Measurements from ENCODE around the gene DCTN2.

DCTN2 gene

DNA sequence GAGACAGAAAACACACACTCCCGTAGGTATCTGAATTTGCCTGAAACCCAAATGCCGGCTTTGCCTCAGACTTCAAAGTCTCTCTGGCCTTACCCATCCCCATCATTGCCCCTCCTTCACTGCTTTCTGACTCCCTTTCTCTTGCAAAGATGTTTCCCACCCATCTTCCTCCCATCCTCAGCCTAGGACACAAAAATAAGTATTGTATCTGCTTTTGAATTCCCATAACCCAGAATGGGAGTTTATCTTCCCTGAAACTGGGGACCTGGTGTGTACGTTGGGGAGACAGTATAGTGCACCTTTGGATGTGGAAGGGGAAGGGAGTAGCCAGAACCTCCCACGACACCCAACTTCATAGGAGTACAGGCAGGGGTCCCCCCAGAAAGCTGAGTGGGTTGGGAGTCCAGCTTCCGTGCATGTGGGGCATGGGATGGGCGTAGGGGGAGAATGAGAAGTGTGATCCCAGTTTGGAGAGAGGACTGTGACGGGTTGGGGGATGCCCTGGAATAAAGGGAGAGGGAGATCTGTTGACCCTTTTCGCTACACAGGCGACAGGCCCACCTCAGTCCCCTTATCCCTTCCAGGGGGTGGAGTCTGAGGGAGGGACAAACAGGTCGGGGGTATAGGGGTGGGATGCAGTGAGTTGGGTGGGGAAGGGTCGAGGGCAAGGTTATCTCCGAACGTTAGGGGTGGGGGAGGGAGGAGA lies 2.4 kb upstream of the DCTN2 start:
- no peak for DNase-seq

DNA sequence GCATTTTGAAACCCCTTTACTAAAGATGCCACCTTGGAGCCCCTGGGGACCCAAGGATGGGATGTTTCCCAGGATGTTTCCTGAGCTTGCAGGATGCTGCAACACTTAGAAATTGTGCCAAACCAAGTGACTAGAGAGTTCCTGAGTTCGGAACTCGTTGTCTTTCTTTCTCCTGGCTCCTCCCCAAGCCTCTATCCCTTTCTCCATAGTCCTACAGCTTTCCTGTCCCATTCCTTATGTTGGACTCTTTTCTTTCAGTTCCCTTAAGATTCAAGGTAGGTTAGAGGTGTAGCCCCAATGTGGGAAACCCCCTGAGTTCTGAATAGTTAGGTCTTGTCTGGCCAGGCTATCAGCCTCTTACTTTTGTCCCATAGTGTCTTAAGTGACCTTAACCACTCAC lies 1.5 kb upstream of the DCTN2 start:
- no peak for DNase-seq

DNA sequence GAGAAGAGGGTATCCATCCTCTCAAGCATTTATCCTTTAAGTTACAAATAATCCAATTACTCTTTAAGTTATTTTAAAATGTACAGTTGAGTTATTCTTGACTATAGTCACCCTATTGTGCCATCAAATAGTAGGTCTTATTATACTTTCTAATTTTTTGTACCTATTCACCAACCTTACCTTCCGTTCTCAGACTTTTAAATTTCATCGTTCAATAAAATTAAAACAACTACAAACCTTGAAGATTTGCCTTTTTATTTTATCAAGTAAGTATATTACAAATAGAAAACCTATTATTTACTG lies 972 bp upstream of the DCTN2 start:
- no peak for DNase-seq

DNA sequence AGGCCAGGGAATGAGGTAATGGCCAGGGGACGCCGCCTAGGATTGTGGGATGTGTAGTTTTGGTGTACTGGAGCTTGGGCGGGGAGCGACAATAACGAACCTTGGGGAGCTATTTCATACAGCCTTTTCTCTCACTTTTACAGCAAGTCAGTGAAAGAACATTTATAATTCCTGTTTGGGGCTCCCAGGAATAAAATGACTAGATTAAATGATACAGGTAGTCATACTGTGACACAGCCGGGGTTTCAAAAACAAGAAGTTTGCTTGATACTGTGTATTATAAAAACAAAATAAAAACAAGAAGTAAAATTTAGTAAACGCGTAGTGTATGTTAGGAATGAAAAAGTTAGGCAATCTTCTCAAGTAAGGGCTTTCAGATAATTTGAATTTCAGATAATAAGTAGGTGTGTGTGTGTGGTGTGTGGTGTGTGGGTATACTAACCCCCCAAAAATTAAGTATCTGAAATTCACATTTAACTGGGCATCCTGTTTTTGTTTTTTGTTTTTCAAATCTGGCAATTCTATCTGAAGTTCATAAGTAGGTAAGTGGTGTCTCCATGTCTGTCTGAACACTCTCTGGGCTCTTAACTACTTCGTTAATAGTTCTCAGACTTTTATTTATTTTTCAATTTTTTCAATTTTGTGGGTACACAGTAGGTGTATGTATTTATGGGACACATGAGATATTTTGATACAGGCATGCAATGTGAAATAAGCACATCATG lies 458 bp upstream of the DCTN2 start:
- no peak for DNase-seq

DNA sequence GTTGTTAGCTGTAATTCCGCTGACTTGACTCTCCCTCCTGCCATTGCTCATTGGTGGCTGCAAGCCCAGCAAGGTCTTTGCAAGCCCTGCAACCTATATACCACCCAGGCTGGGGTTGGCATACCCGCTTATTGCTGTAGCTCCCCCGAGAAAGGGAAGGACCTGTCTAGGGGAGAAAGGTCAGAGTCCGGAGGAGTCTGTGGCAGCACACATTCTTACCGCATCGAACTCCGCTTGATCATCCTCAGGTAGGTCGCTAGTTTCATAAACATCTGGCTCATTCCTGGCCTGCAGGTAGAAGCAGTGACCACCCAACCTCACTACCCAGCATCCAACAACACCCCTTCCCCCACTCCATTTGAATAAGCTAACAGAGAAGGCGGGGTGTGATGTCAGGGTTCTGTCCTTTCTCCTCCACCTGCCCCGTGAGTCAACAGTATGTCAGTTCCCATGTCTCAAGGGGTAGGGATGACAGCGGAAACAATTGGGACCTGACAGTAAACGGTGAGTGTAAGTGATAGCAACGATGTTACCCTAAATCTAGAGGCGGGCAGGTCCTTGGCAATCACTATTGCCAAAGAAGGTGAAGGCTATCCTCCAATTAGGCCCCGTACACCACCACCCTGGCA lies 1.1 kb downstream of the DCTN2 start:
- DNase-seq, result no peak

DNA sequence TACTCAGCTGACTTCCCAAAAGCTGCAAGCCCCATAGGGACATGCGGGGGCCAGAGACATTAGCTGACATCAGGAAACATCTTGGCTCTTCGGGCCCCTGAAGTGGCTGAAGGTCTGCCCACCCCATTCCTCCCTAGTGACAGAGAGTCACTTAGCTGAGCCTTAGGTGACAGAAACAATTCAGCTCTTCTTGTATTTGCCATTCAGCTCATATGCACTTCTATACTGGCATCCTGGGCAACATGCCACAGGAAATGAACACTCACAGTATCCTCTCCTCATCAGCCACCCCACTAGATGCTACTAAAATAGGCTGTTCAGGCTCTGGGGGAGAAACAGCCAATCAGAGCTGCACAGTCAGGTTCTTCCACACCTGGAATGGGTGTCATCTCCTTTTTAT lies 3.4 kb downstream of the DCTN2 start:
- no peak for DNase-seq

DNA sequence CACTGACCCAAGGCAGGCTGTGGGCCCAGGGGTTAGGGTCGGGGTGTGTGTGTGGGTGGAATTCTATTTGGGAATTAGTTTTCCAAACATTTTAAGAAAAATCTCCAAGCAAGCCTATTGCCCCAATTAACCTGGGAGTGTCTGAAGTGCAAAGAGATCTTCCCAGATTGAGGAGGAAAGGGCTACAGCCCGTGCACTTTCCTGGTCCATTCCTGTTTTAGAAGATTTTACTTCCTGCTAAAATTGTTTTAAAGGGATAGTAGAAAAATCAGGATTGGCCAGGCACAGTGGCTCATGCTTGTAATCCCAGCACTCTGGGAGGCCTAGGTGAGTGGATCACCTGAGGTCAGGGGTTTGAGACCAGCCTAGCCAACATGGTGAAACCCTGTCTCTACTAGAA lies 5.3 kb downstream of the DCTN2 start:
- DNase-seq, result no peak

DNA sequence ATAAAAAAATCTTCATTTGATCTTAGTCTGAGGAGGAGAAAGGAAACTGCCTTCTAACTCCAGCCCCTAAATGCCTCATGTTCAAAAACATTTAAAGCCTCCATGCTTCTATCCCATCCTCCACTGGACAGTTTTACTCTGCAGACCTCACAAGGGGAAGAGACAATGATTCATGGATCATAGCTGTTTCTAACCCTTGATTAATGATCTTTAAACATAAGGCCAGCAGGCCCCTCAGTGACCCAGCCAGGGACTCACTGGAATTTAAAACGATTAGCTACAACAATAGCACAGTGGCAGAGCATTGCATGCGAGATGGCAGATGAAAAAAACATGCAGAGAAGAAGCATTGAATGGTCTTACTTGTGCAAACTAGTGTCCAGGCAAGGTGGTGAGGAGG lies 6.0 kb downstream of the DCTN2 start:
- DNase-seq, result no peak

DNA sequence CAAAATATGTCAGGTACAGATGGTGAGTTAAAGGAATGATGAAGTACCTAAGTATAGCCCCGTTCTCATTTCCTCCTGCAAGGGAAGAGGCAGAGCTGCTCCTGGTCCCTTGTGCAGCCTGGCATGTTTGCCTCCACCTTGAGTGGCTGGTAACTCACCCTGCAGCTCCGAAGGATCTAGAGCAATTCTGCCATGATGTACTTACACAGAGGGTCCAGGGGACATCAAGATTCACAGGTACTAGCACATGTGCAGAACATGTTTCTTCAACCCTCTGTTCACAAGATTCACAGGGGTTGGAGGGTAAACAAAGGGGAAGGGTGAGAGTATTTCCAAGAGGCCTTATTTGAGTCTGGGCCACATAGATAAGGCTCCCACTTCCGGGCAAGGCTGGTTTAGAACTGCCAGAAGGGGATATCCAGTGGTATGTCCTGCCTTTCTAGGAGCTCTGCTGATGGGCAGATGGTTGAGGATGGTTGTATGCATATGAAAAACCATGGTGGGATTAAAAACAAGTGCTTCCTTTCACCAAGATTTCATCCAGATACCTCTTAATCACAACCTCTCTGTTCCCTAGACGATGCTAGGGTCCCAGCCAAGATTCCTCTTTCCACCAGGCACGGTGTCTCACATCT lies 7.7 kb downstream of the DCTN2 start:
- DNase-seq, result no peak

DNA sequence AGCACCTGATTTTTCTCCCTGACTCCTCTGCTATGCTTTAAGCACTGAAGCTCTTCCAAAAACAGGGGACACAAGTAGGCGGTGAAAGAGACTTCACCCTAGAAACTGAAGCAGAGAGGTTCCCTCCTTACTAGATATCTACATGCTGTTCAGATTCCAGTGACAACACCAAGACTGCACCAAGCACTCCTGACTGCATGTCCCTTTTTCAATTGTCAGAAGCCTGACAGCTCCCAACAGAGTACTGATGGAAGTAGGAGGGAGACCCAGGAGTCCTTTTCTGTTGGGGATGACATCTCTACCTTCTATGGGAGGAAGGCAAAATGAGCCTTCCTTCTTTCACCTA lies 10.4 kb downstream of the DCTN2 start:
- no peak for DNase-seq

DNA sequence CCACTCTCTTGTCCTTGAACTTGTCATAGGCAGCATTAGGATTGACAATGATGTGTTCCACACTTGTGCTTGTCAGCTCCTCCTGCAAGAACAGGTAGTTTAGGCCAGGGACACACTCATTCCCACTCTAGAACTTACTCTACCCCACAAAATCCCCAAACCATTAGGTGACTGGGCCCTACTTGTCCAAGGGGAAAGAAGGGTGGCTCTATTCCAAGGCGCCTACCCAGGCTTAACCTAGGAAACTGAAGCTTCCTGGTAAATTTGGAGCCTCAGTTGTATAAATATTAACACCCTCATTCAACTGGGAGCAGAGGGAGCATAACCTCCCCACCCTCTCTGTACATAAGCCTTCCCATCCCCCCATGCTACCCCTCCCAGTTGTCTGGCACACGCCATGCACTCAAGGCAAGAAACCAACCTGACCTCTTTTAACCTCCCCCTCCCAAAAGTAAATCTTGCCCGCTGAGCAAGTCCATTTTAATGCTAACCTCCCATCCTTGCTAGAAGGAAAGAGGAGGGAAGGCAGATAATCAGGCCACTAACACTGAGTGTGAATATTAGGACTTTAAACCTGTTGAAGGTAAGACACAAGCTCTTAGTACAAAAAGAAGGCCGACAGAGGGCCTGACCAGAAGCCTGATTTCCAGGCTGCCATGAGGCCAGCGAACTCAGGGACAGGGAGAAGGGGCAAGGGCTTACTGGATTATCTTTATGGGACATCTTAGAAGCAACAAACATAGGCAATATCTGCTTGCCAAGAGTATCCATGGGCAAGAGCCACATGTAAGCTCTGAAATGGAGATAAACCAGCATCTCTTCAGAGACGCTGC lies 11.0 kb downstream of the DCTN2 start:
- DNase-seq, result no peak

DNA sequence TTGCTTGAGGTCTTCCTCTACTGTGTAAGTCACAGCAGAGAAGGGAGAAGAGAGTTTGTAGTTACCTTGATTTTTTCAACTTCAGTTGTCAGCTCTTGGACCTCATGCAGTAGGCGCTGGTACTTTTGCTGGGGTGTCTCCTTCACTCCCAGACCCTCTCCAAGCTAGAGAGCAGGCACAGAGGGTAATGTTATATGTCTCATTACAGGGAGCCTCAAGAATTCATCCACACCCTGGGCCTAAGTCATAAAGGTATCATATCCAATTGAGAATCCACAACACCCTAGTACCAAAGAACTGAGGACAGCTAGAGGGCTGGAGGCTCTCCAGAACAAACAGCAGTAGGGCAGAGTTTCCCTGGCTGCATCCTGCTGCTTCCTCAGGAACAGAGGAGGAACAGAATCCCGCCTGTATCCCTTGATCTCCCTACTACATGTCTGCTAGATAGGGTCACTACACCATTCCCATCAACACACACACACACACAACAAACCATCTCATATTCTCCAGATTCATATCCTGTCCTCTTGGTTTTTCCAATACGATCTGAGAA lies 11.9 kb downstream of the DCTN2 start:
- no peak for DNase-seq

DNA sequence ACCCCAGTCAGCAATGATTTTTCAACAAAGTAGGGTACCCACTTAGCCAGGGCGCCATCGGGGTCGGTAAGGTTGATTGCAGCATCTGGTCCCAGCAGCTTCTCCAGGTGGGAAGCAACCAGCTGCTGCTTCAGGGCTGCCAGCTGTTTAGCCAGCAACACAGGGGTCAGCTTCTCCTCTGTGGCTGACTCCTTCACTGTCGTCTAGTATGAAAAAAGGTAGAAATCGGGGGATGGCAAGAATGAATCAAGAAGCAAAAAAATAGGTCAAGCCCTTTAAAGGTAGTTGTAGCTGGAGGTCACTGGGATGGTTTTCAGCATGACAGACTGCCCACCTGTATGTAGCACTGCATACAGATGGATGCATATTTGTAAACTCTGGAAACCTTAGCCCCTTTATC lies 12.7 kb downstream of the DCTN2 start:
- no peak for DNase-seq

DNA sequence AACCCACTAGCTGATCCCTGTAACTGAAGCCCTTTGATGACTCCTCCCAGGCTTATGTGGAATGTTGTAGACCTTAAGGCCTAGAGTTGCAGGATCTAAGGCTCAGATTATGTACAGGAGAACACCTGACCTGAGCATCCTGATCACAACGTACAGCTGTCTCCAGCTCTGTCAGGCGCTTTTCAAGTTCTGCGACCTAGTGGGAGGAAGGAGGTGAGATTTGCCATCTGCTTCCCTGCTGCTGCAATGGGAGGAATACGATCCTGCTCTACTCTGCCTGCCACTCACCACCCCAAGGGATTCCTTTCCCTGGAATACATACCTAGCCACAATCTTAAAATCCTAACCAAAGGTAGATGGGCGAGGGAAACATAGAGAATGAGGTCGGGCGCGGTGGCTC lies 13.9 kb downstream of the DCTN2 start:
- no peak for DNase-seq

DNA sequence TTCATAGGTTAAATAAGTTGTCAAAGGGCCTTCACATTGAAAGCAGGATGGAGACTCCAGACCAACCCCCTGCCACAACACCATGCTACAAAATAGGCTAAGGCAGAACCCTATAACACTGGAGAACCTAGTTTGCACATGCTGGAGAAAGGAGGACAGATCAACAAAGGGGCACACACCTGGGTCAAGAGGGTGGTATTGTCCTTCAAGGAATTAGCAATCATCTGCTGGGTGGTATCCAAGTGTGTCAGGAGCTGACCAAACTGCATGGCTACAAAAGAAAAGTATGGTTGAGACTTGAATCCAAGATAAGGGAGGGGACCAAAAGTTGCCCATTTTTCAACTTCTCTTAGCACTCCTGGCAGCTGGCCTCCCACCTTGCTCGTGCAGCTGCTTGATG lies 15.2 kb downstream of the DCTN2 start:
- DNase-seq, result no peak

DNA sequence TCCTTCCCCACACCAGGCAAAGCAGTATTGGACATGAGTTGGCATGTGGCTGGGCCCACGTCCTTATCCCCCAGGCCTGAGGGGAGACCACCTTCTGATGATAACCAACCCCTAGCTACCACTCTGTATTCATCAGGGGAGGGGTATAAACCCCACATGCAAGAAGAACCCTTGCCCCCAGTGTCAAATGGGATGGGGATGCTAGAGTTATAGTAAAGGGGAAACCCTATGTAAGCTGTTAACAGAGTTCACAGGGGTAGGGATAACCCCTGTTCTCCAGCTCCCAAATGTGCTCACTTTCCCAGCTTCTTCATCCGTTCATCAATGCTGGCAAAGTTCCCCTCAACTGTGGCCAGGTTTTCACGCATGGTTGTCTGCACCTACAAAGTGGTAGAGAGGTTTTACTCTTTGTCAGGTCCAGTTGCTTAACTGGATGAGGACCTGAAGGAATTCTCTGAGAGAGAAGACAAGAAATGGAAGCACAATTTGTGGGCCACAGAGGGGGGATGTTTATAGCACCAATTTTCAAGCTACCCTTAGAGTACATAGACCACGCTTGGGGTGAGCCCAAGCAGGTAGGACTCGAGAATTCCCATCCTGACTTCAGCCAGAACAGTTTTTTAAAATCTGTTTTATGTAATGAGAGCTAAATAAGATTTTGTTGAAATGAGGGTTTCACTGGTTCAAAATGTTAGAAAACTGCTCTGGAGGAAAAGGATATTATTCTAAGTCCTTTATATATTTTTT lies 16.4 kb downstream of the DCTN2 start:
- DNase-seq, result no peak

DNA sequence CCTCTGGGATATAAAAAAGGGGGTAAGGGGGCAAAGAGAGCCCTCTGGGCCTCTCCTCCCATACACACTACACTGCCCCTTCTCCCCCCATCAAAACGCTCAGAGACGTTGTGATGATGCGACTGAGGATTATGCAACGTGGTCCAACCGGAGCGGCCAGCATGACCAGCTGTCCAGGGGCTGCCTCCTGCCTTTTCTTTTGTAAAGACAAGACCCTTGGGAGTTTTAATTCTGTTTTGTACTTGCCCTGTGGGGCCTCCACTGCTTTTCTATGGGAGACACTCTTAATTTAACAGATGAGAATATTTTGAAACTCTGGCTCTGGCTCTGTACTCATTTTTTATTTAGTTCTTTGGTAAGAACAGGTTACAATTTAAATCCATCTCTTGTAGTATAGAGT lies 17.2 kb downstream of the DCTN2 start:
- DNase-seq, result no peak

DNA sequence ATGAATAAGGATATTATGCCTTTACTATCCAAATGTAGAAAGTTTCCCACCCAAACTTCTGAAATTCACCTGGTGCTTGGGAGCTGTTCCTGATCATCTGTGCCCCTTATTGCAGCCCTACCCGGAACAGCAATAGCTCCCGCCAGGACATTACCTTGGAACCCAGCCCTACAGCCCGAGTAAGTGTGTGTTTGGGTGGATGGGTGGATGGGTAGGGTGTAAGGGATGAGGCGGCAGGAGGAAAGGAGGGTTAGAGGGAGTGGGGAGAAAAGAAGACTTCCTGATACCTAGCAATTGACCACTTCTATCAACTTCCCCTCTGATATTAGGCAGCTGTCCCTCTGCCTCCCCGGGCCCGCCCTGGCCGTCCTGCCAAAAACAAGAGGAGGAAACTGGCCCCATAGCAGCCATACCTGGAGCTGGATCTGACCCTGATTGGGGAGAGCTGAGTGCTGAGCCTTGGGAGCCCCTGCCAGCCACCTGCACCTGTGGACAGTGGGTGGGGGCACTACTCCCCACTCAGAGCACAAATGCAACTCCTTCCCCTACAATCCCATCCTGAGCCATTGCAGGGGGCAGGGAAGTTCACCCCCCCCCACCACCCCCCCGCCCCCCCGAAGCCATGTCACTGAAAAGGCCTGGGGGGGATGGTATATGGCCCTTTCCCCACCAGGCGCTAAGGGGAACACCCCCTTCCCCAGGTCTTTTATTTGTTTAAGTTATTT lies 18.0 kb downstream of the DCTN2 start:
- DNase-seq, result no peak

DNA sequence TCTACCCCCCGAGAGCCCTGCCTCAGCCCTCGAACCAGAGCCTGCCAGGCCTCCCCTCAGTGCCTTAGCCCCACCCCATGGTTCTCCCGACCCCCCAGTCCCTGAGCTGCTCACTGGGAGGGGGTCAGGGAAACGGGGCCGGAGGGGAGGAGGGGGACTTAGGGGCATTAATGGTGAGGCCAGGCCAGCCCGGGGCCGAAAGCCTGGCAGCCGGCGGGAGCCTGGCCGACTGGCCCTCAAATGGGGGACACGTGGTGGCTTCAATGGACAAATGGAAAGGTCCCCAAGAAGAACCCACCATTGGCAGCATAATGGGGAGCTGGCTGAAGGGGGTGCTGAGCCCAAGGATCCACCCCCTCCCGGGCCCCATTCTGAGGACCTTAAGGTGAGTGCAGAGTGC lies 18.8 kb downstream of the DCTN2 start:
- DNase-seq, result no peak

DNA sequence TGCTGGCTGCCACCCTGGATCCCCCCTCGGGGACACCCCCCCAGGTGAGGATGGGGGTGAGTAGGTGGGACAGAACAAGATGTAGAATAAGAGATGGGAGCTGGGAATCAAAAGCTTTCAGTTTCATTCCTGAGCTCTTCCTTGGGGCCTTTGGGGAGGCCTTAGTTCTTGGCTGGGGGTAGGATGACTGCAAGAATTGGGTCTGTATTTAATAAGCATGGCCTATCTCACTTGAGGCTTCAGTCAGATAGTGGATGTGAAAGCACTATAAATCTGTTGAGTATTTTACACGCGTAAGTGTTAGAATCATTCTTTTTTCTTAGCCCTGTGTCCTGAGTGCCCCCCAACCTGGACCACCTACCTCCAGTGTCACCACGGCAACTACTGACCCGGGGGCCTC lies 19.8 kb downstream of the DCTN2 start:
- no peak for DNase-seq

DNA sequence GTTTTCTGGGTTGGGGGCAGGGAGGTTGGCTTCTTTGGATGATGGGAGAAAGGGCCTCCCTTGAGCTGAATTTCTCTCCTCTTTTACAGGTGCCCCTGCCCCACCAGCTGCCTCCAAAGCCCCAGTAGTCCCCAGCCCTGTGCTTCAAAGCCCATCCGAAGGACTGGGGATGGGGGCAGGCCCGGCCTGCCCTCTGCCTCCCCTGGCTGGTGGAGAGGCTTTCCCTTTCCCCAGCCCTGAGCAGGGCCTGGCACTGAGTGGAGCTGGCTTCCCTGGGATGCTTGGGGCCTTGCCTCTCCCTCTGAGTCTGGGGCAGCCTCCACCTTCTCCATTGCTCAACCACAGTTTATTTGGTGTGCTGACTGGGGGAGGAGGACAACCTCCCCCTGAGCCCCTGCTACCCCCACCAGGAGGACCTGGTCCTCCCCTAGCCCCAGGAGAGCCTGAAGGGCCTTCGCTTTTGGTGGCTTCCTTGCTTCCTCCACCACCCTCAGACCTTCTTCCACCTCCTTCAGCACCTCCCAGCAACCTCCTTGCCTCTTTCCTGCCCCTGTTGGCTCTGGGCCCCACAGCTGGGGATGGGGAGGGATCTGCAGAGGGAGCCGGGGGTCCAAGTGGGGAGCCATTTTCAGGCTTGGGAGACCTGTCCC lies 20.4 kb downstream of the DCTN2 start:
- no peak for DNase-seq

Measured in stimulated activated CD8-positive, alpha-beta memory T cell treated with anti-CD3 and anti-CD28 coated beads, Interleukin-4, amount 100 ng/mL, for 48 hours (primary cell).